ENCODE results near the gene COG7.

DNA sequence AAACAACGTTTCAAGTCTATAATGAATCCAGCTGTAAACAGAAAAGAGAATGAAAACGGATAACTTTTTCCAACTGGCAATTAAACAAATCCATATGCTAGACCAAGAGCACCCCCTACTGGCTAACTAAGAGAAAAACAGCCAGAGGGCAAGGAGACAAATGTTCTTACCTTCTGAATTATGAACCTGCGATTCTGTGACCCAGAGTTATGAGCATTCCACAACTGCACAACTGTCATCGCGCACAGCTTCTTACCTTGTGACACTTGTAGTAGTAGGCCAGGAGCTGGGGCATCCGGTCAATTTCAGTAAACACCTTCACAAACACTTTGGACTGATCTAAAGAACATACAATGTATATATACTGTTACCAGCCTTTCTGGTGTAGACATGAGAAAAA is 18.6 kb downstream of the COG7 start:
- TF ChIP-seq, protein P1, sequence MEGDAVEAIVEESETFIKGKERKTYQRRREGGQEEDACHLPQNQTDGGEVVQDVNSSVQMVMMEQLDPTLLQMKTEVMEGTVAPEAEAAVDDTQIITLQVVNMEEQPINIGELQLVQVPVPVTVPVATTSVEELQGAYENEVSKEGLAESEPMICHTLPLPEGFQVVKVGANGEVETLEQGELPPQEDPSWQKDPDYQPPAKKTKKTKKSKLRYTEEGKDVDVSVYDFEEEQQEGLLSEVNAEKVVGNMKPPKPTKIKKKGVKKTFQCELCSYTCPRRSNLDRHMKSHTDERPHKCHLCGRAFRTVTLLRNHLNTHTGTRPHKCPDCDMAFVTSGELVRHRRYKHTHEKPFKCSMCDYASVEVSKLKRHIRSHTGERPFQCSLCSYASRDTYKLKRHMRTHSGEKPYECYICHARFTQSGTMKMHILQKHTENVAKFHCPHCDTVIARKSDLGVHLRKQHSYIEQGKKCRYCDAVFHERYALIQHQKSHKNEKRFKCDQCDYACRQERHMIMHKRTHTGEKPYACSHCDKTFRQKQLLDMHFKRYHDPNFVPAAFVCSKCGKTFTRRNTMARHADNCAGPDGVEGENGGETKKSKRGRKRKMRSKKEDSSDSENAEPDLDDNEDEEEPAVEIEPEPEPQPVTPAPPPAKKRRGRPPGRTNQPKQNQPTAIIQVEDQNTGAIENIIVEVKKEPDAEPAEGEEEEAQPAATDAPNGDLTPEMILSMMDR (IDR thresholded peaks at IDR 0.05), result peak; percentile 82
- TF ChIP-seq IRF2 (CRISPR knock-in tag; IDR thresholded peaks at IDR 0.05; ENCODE audit: borderline replicate concordance, low read depth) (no peak), ZNF671 (CRISPR knock-in tag; IDR thresholded peaks at IDR 0.05) (no peak), TEAD4 (CRISPR knock-in tag; IDR thresholded peaks at IDR 0.05) (no peak), JUN (CRISPR knock-in tag; IDR thresholded peaks at IDR 0.05) (no peak), FOXK1 (CRISPR knock-in tag; IDR thresholded peaks at IDR 0.05) (no peak), FOXJ3 (CRISPR knock-in tag; IDR thresholded peaks at IDR 0.05; ENCODE audit: borderline replicate concordance) (no peak), NFYB (CRISPR knock-in tag; conservative IDR thresholded peaks at IDR 0.05; ENCODE audit: low read depth) (no peak)
- TF ChIP-seq, protein P2, sequence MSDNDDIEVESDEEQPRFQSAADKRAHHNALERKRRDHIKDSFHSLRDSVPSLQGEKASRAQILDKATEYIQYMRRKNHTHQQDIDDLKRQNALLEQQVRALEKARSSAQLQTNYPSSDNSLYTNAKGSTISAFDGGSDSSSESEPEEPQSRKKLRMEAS (CRISPR knock-in tag; IDR thresholded peaks at IDR 0.05), result no peak
- TF ChIP-seq, protein P3, sequence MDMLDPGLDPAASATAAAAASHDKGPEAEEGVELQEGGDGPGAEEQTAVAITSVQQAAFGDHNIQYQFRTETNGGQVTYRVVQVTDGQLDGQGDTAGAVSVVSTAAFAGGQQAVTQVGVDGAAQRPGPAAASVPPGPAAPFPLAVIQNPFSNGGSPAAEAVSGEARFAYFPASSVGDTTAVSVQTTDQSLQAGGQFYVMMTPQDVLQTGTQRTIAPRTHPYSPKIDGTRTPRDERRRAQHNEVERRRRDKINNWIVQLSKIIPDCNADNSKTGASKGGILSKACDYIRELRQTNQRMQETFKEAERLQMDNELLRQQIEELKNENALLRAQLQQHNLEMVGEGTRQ (CRISPR knock-in tag; IDR thresholded peaks at IDR 0.05), result no peak
